ENCODE measurements around the gene ZNF407.

GRCh38 chr18:74869904-74870863 is 272.5 kb downstream of the ZNF407 start:
- no peak for TF ChIP-seq GABPA (IDR thresholded peaks at IDR 0.05; ENCODE audit: low read depth)
- TF ChIP-seq, protein P1, sequence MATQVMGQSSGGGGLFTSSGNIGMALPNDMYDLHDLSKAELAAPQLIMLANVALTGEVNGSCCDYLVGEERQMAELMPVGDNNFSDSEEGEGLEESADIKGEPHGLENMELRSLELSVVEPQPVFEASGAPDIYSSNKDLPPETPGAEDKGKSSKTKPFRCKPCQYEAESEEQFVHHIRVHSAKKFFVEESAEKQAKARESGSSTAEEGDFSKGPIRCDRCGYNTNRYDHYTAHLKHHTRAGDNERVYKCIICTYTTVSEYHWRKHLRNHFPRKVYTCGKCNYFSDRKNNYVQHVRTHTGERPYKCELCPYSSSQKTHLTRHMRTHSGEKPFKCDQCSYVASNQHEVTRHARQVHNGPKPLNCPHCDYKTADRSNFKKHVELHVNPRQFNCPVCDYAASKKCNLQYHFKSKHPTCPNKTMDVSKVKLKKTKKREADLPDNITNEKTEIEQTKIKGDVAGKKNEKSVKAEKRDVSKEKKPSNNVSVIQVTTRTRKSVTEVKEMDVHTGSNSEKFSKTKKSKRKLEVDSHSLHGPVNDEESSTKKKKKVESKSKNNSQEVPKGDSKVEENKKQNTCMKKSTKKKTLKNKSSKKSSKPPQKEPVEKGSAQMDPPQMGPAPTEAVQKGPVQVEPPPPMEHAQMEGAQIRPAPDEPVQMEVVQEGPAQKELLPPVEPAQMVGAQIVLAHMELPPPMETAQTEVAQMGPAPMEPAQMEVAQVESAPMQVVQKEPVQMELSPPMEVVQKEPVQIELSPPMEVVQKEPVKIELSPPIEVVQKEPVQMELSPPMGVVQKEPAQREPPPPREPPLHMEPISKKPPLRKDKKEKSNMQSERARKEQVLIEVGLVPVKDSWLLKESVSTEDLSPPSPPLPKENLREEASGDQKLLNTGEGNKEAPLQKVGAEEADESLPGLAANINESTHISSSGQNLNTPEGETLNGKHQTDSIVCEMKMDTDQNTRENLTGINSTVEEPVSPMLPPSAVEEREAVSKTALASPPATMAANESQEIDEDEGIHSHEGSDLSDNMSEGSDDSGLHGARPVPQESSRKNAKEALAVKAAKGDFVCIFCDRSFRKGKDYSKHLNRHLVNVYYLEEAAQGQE (IDR thresholded peaks at IDR 0.05; ENCODE audit: insufficient replicate concordance, low read depth) = no peak
- no peak for TF ChIP-seq CTCF (IDR thresholded peaks at IDR 0.05; ENCODE audit: insufficient read depth, low read length)
